GM23338 (cell line): Measurements from ENCODE around the gene TTC39A. TPM values are rescaled to one million over a fixed set of nuclear protein-coding genes. Genes with fewer than 3 reads are reported as not detected.

Experiments
- EZH2phosphoT487 ChIP-seq: fragments of 200-600 bp; sonication (generic); IDR thresholded peaks from one replicate; pipeline ENCODE4 v1.8.1; 2018; ENCODE audit warnings: antibody characterized with exemption; ENCODE audit not compliant: unreplicated experiment
- STAT1 ChIP-seq: IDR thresholded peaks from one replicate; pipeline ENCODE4 v1.6.1; 2016; ENCODE audit warnings: antibody characterized with exemption; ENCODE audit not compliant: unreplicated experiment
- polyA plus RNA-seq: library from polyadenylated mRNA; unstranded; fragments of >200 nt; fragmentation: Nextera tagmentation; extraction: Ambion mirVana; gene quantifications from 2 replicates; pipeline ENCODE4 v1.2.1, GENCODE V29; 2016
- total RNA-seq: library from RNA; depleted of rRNA; stranded (reverse); fragments of >200 nt; shearing (Covaris generic); gene quantifications from 2 replicates; pipeline ENCODE4 v1.2.3, GENCODE V29; 2014; rRNA removed
- TF ChIP-seq, protein P1 (sequence below): IDR thresholded peaks from 2 replicates; pipeline ENCODE4 v1.6.1; 2016; ENCODE audit warnings: antibody characterized with exemption

TTC39A gene
- total and polyA plus RNA-seq, 2 experiments from 2014 or later = 2.3 to 7.1 TPM

DNA sequence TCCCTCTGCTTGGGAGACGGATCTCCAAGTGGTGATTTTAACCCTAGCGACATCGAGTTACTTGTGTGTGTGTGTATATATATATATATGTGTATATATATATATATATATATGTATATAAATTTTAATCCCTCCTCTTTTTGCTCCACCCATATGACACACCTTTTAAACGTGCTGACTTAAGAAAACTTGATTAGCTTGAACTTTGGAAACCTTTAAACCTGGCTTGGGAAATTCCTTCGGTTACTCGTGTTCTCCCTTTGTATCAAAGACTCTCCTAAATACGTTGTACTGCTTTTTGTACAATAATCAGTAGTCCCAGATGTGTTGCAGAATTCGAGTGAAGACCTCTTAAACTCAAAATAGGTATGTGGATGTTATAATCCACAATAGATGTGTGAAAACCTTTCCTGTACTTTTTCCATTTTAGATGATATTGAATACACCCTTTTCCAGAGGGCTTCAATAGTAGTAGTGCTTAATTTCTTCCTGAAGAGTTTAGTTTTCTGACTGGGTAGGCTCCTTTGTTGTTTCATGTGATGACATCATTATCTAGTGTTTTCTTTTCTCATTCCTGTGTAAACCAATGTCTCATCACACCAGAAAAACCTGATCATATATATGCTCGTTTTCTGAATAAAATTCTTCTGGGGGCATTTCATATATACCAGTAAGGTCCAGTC, 92.9 kb downstream of the TTC39A start (continued):
- TF ChIP-seq, protein P1, sequence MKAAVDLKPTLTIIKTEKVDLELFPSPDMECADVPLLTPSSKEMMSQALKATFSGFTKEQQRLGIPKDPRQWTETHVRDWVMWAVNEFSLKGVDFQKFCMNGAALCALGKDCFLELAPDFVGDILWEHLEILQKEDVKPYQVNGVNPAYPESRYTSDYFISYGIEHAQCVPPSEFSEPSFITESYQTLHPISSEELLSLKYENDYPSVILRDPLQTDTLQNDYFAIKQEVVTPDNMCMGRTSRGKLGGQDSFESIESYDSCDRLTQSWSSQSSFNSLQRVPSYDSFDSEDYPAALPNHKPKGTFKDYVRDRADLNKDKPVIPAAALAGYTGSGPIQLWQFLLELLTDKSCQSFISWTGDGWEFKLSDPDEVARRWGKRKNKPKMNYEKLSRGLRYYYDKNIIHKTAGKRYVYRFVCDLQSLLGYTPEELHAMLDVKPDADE = no peak
- no peak for TF ChIP-seq EZH2phosphoT487
- no peak for TF ChIP-seq STAT1

Other genes starting within 250 kb of the TTC39A start
- not detected in 2 replicates for gene C1orf185, start 228.3 kb downstream of the TTC39A start, total RNA-seq
- gene C1orf185, start 228.3 kb downstream of the TTC39A start, polyA plus RNA-seq = not detected in 2 replicates
- 43.0 and 48.6 TPM in 2 replicates for gene RNF11, start 94.3 kb downstream of the TTC39A start, total RNA-seq
- gene RNF11, start 94.3 kb downstream of the TTC39A start, polyA plus RNA-seq = 22.3 and 23.7 TPM in 2 replicates
- gene EPS15, start 188.7 kb upstream of the TTC39A start, total RNA-seq = 76.5 and 86.1 TPM in 2 replicates
- gene EPS15, start 188.7 kb upstream of the TTC39A start, polyA plus RNA-seq = 24.9 and 31.0 TPM in 2 replicates